GM19455 (cell line): Measurements from ENCODE around the gene TFDP1.

Experiments
- ATAC-seq: cut with Tn5 transposase; IDR thresholded peaks from one replicate; pipeline ENCODE4 v1.9.1; 2021; ENCODE audit not compliant: unreplicated experiment

Gene TFDP1

GRCh38 chr13:113596321-113597200 is 12.0 kb downstream of the TFDP1 start:
- no peak for ATAC-seq

- ATAC-seq = no peak
Measured at GRCh38 chr13:113597391-113598080, 13.0 kb downstream of the TFDP1 start.

DNA sequence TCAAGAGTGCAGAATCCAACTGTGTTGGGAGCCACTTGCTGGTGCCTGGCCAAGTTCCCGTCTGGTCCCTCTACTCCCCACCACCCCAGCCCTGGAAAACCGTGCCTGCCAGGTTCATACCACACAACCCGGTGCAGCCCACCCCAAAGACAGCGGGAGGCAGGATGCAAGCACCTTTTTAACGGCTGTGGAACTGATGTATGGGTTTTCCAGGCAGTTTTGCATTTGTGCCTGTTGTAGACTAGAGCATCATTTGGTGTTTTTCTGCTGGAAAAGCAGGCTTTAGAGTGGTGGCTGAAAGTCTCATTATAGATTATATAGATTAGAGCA is 13.5 kb downstream of the TFDP1 start:
- ATAC-seq = no peak

DNA sequence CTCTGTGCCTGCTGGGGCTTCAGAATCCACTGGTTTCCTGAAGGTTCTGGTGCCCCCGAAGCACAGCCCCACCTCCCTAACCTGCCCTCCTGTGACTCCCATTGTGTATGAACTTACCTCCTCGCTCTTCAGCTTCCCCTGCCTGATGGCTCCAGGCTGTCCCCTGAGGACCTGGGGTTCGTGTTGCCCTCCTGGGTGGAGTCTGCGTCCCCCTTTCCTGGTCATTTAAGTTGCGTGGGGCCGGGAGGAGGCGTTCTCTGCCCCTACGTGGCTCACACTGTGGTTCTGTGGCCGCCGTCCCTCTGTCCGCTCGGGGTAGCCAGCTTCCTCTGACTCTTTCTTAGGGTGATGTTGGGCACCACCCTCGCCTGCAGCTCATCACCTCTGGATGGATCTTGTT is 13.9 kb downstream of the TFDP1 start:
- ATAC-seq = no peak

DNA sequence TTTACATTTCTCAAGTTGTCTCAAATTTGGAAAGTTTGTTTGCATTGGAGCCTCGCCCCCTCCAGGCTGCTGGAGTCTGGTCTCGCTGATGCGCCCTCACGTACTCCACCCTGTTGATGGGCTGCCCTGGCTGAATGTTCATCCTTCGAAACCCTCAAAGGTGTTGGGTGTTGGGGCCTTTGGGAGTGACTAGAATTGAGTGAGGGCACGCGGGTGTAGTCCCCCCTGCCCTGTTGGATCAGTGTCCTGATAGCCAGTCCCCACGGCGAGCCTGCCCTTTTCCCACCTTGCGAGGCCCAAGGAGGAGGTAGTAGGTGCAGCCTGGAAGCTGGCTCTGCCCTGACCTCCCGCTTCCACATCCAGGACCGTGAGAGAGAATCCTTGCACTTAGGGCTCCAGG is 14.8 kb downstream of the TFDP1 start:
- no peak for ATAC-seq

- ATAC-seq = no peak
Measured at GRCh38 chr13:113601166-113602070, 16.9 kb downstream of the TFDP1 start.

DNA sequence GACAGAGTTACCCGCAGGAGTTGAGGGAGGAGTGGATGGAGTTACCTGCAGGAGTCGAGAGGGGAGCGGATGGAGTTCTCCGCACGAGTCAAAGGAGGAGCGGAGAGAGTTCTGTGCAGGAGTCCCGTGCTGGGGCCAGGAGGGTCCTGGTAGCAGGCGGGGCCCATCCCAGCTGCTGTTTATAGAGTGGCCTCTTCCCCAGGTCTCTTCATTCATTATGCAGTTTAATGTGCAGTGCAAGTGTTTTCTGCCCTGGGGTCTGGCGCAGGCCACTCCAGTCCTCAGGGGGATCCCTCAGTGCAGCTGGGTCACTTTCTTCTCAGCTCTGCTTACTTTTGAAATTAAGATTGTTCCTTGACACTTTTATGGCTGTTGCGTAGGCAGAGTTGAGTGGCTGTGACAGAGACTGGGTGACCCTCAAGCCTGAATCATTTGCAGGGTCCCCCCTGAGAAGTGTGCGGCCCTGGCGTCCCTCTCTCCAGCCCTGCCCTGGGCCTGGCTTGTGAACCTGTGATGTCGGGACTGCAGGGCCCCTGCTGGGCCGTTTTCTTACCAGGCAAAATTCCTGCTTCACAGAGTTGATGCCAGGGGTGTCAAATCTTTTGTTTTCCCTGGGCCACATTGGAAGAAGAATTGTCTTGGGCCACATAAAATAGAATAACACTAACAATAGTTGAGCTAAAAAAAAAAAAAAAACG is 17.9 kb downstream of the TFDP1 start:
- no peak for ATAC-seq

GRCh38 chr13:113603116-113603710 is 18.7 kb downstream of the TFDP1 start:
- ATAC-seq = no peak

DNA sequence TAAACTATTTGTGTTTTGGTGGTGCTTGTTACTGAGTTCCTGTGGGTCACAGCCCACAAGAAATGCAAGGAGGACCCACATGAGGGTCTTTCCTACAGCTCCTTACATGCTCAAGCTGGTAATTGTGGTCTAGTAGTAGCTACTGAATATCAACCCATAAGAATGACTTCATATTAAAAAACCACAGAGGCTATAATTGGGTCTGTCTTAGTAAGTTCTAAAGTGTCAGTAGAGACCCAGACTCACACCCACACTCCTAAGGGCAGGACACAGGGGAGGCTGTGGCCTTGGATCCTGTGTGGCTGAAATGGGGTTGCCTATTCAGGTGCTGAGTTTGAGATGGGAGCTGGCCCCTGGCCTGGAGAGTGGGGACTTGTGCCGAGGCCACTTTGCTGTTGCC is 19.6 kb downstream of the TFDP1 start:
- ATAC-seq = no peak

DNA sequence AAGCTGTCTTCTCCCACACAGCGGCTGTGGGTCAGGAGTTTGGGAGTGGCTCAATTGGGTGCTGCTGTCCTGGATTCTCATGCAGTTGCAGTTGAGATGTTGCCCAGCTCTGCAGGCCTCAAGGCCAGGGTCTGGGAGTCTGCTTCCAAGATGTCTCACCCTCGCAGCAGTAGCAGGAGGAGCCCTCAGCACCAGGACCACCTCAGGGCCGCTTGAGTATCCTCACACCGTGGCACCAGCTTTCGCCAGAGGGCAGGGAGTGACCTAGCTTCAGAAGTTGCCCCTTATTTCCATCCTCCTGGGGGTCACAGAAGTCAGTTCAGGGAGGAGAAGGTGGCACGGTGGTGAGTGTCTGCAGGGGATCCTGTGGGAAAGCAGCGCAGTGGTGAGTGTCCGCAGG is 20.9 kb downstream of the TFDP1 start:
- ATAC-seq = no peak

DNA sequence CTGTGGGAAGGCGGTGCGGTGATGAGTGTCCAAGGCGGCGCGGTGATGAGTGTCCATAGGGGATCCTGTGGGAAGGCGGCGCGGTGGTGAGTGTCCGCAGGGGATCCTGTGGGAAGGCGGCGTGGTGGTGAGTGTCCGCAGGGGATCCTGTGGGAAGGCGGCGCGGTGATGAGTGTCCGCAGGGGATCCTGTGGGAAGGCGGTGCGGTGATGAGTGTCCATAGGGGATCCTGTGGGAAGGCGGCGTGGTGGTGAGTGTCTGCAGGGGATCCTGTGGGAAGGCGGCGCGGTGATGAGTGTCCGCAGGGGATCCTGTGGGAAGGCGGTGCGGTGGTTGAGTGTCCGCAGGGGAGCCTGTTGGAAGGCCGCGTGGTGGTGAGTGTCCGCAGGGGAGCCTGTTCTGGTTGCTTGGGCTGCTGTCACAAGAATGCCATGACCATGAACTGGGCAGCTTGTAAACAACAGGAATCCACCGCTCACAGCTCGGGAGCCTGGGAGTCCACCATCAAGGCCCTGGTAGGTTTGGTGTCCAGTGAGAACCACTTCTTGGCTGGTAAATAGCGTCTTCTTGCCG is 21.4 kb downstream of the TFDP1 start:
- ATAC-seq = no peak

- ATAC-seq = no peak
Measured at GRCh38 chr13:113607056-113607888, 22.7 kb downstream of the TFDP1 start.

DNA sequence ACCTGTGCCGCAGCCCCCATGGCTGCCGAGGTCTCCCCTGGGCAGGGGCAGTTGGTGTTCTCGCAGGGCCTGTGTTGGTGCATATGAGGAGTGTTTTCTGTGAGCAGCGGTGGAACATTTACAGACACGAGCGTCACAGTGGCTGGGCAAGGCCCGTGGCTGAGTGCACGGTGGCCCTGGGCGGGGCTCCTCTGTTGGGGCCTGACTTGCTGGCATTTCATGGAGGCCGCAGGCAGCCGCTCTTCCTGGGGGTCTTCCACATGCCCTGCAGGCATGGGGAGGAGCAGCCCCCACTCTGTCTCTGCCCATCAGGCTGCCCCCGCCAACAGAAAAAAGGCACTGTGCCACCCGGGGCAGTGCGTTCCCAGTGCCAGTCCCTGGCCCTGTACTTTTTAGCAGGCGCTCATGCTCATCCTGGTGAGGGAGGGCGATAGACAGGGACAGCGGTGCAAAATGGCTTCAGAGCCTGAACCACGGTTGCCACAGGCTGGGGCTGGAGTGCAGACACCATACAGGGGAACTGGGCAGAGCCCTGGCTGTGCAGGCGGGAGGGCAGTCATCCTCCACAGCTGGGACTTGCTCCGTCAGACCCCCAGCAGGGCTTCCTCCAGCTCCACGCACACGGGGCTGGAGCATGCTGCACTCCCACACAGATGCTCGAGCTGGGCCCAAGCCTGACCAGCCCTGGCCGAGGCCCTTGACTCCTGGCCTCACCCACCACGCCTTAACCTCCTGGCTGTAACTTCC is 23.5 kb downstream of the TFDP1 start:
- no peak for ATAC-seq

GRCh38 chr13:113608967-113609533 is 24.5 kb downstream of the TFDP1 start:
- no peak for ATAC-seq

GRCh38 chr13:113609616-113610015 is 25.1 kb downstream of the TFDP1 start:
- no peak for ATAC-seq

DNA sequence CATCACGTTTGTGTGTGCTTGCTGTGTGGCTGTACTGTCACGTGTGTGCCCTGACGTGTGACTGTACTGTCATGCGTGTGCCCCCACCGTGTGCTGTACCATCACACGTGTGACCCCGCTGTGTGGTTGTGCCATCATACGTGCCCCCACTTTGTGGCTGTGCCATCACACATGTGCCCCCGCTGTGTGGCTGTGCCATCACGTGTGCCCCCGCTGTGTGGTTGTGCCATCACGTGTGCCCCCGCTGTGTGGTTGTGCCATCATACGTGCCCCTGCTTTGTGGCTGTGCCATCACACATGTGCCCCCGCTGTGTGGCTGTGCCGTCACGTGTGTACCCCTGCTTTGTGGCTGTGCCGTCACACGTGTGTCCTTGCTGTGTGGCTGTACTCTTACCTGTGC is 25.7 kb downstream of the TFDP1 start:
- ATAC-seq = no peak

- ATAC-seq = no peak
Measured at GRCh38 chr13:113611996-113612395, 27.4 kb downstream of the TFDP1 start.

- no peak for ATAC-seq
Measured at GRCh38 chr13:113612607-113613006, 28.1 kb downstream of the TFDP1 start.
